ENCODE results near the gene STAT5A. TPM values are rescaled to one million over a fixed set of nuclear protein-coding genes. Genes with fewer than 3 reads are reported as not detected.

Gene STAT5A
- polyA plus RNA-seq, 1 of the 3 experiments (the other 2 are of a cell fraction), result 2.3 TPM

DNA sequence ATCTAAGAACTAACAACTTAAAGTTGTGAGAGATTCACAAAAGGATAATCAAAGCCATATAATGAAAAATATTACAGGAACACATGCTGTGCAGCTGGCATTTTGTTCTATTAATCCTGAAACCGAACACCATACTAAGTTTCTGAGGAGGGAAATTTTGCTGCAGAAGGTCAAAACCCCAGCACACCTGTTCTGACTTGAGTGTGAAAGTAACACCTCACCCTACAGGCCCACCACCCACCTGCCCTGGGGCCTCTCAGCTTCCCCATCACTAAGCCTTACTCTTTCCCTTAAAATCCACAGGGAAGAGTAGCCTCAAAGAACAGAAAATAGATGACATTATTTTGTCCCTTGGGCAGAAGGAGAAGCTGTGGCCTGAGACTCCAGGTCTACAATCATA, 44.8 kb downstream of the STAT5A start:
- Histone ChIP-seq H3K27ac (ENCODE audit: low read depth in 2 of 2, low read length in 1 of 2) (no peak overlapping the region), H3K9ac (no peak overlapping the region), H2AFZ (ENCODE audit: low read depth) (no peak overlapping the region), H3K9me3 (no peaks in the 10 kb centered on the region), H4K20me1 (ENCODE audit: insufficient read depth) (no peaks in the 10 kb centered on the region; the same call in 1 of the 2 replicates), H3K36me3 (replicated peaks in 1 of 2; ENCODE audit: control insufficient read depth in 1 of 2, insufficient read depth in 2 of 2, low read length in 1 of 2) (peaks cover 40 to 65% of the 10 kb centered on the region in 2 experiments), H3F3A (replicated peaks; ENCODE audit: insufficient read depth) (peaks cover 54% of the 10 kb centered on the region), H3K79me2 (ENCODE audit: insufficient read depth) (peaks cover 5% of the 10 kb centered on the region; the same call in 1 of the 2 replicates), H3K4me3 (ENCODE audit: low read depth in 2 of 2, low read length in 1 of 2) (no peak overlapping the region), H3K4me1 (ENCODE audit: control insufficient read depth in 1 of 2, insufficient read depth in 2 of 2, low read depth in 1 of 2, low read length in 1 of 2) (peaks cover 0 to 14% of the 10 kb centered on the region in 2 experiments; a peak in 2 of 4 replicates), H3K27me3 (ENCODE audit: insufficient read depth) (no peaks in the 10 kb centered on the region), H3K4me2 (no peak overlapping the region), H3K9me2 (no peaks in the 10 kb centered on the region)
- ChIA-PET POLR2A (no interaction called here), CTCF (interaction anchor here (0.8 to 2.1 kb wide), 4 partner anchors 9 to 73 kb away, joined by 3 to 7 read pairs (median 5); no protein-coding TSS in a partner anchor)
- no peak for DNase-seq
- TF ChIP-seq MXI1 (IDR thresholded peaks at IDR 0.05; ENCODE audit: low read depth, low read length), result no peak
- TF ChIP-seq GATA2 (CRISPR knock-in tag; IDR thresholded peaks at IDR 0.05), result no peak
- TF ChIP-seq YY1 (IDR thresholded peaks at IDR 0.05; ENCODE audit: low read depth), result no peak
- TF ChIP-seq EP300 (IDR thresholded peaks at IDR 0.05; ENCODE audit: borderline replicate concordance in 1 of 2, low read depth in 1 of 2, low read length in 1 of 2), result no peak
- no peak for TF ChIP-seq JUND (IDR thresholded peaks at IDR 0.05)
- no peak for TF ChIP-seq RFX5 (IDR thresholded peaks at IDR 0.05; ENCODE audit: low read length)
- TF ChIP-seq, protein P1, sequence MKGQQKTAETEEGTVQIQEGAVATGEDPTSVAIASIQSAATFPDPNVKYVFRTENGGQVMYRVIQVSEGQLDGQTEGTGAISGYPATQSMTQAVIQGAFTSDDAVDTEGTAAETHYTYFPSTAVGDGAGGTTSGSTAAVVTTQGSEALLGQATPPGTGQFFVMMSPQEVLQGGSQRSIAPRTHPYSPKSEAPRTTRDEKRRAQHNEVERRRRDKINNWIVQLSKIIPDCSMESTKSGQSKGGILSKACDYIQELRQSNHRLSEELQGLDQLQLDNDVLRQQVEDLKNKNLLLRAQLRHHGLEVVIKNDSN (IDR thresholded peaks at IDR 0.05; ENCODE audit: borderline replicate concordance, low read depth), result no peak
- no peak for TF ChIP-seq RXRA (IDR thresholded peaks at IDR 0.05; ENCODE audit: borderline replicate concordance, low read depth)
- no peak for TF ChIP-seq CHD2 (IDR thresholded peaks at IDR 0.05; ENCODE audit: low read length, partially characterized antibody)
- TF ChIP-seq POLR2AphosphoS5 (IDR thresholded peaks at IDR 0.05; ENCODE audit: low read depth, low read length), result no peak
- TF ChIP-seq, protein P2, sequence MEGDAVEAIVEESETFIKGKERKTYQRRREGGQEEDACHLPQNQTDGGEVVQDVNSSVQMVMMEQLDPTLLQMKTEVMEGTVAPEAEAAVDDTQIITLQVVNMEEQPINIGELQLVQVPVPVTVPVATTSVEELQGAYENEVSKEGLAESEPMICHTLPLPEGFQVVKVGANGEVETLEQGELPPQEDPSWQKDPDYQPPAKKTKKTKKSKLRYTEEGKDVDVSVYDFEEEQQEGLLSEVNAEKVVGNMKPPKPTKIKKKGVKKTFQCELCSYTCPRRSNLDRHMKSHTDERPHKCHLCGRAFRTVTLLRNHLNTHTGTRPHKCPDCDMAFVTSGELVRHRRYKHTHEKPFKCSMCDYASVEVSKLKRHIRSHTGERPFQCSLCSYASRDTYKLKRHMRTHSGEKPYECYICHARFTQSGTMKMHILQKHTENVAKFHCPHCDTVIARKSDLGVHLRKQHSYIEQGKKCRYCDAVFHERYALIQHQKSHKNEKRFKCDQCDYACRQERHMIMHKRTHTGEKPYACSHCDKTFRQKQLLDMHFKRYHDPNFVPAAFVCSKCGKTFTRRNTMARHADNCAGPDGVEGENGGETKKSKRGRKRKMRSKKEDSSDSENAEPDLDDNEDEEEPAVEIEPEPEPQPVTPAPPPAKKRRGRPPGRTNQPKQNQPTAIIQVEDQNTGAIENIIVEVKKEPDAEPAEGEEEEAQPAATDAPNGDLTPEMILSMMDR (IDR thresholded peaks at IDR 0.05), result no peak
- TF ChIP-seq NRF1 (IDR thresholded peaks at IDR 0.05; ENCODE audit: low read depth, low read length), result no peak
- no peak for TF ChIP-seq NFIC (IDR thresholded peaks at IDR 0.05; ENCODE audit: borderline replicate concordance)
- no peak for TF ChIP-seq MEF2A (IDR thresholded peaks at IDR 0.05; ENCODE audit: borderline replicate concordance, low read depth)
- TF ChIP-seq, protein P3, sequence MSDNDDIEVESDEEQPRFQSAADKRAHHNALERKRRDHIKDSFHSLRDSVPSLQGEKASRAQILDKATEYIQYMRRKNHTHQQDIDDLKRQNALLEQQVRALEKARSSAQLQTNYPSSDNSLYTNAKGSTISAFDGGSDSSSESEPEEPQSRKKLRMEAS (IDR thresholded peaks at IDR 0.05; ENCODE audit: low read depth), result no peak
- TF ChIP-seq TEAD4 (IDR thresholded peaks at IDR 0.05; ENCODE audit: borderline replicate concordance, insufficient read depth), result no peak
- TF ChIP-seq FOXM1 (IDR thresholded peaks at IDR 0.05; ENCODE audit: low read depth), result no peak
- TF ChIP-seq, protein P4, sequence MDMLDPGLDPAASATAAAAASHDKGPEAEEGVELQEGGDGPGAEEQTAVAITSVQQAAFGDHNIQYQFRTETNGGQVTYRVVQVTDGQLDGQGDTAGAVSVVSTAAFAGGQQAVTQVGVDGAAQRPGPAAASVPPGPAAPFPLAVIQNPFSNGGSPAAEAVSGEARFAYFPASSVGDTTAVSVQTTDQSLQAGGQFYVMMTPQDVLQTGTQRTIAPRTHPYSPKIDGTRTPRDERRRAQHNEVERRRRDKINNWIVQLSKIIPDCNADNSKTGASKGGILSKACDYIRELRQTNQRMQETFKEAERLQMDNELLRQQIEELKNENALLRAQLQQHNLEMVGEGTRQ (IDR thresholded peaks at IDR 0.05; ENCODE audit: borderline replicate concordance, low read depth, low read length), result no peak
- TF ChIP-seq SIN3A (IDR thresholded peaks at IDR 0.05; ENCODE audit: borderline replicate concordance, low read depth, low read length), result no peak
- 93% methylated on average over 1 of the region's 1 CpG for WGBS (ENCODE audit: low lambda C conversion rate)
